Memory B cell (primary cell): Measurements from ENCODE around the gene SIRT7.
A peak's percentile ranks its signal among the peaks of the same experiment; 100 is the strongest.
"Not testable (repeated sequence)": the region's sequence is repeated elsewhere in the genome, so short reads cannot be mapped to it uniquely, and the experiment has no call there.

Experiments used
- ATAC-seq: fragments of 150-1000 bp; cut with Tn5 transposase; 2 replicates; pipeline ENCODE4 v1.10.0; 2021; ENCODE audit warnings: low read depth, mild to moderate bottlenecking, moderate library complexity
- DNase-seq, 2 donors: peaks; one replicate each; pipeline ENCODE4 v3.0.0; 2022; ENCODE audit warnings: low spot score in 2 of 2
- H3K27ac Mint-ChIP-seq: one replicate; pipeline ENCODE4 v1.8.0; 2022; ENCODE audit warnings: mild to moderate bottlenecking, moderate library complexity, mixed read lengths
- H3K27me3 Mint-ChIP-seq: one replicate; pipeline ENCODE4 v1.8.0; 2022; ENCODE audit warnings: mixed read lengths
- H3K36me3 Mint-ChIP-seq: one replicate; pipeline ENCODE4 v1.8.0; 2022; ENCODE audit warnings: mild to moderate bottlenecking, mixed read lengths
- H3K4me1 Mint-ChIP-seq: one replicate; pipeline ENCODE4 v1.8.0; 2022; ENCODE audit warnings: mixed read lengths
- H3K4me3 Mint-ChIP-seq: one replicate; pipeline ENCODE4 v1.8.0; 2022; ENCODE audit warnings: mild to moderate bottlenecking, moderate library complexity, mixed read lengths
- H3K9me3 Mint-ChIP-seq: one replicate; pipeline ENCODE4 v1.8.0; 2022; ENCODE audit warnings: mixed read lengths

Gene SIRT7

GRCh38 chr17:81957691-81958432 lies 39.9 kb upstream of the SIRT7 start:
- Mint-ChIP-seq H3K4me1 (no peaks in the 10 kb centered on the region), H3K27me3 (peaks cover 19% of the 10 kb centered on the region), H3K4me3 (peak overlapping the region; percentile 21), H3K36me3 (no peaks in the 10 kb centered on the region), H3K27ac (peak overlapping the region; percentile 14), H3K9me3 (no peaks in the 10 kb centered on the region)
- ATAC-seq = no peak
- DNase-seq = no peak

GRCh38 chr17:81956607-81957589 lies 38.9 kb upstream of the SIRT7 start:
- Mint-ChIP-seq H3K27ac (no peak overlapping the region), H3K4me1 (no peaks in the 10 kb centered on the region), H3K36me3 (no peaks in the 10 kb centered on the region), H3K27me3 (peaks cover 16% of the 10 kb centered on the region), H3K4me3 (no peak overlapping the region), H3K9me3 (no peaks in the 10 kb centered on the region)
- ATAC-seq (no peak), DNase-seq (no peak)

GRCh38 chr17:81955756-81956544 lies 38.0 kb upstream of the SIRT7 start:
- Mint-ChIP-seq H3K27me3 (peaks cover 16% of the 10 kb centered on the region), H3K4me1 (no peaks in the 10 kb centered on the region), H3K27ac (no peak overlapping the region), H3K4me3 (no peak overlapping the region), H3K9me3 (no peaks in the 10 kb centered on the region), H3K36me3 (no peaks in the 10 kb centered on the region)
- DNase-seq (no peak), ATAC-seq (no peak)

- Mint-ChIP-seq H3K4me1 (no peaks in the 10 kb centered on the region), H3K4me3 (no peak overlapping the region), H3K27ac (no peak overlapping the region), H3K36me3 (no peaks in the 10 kb centered on the region), H3K27me3 (peaks cover 16% of the 10 kb centered on the region), H3K9me3 (no peaks in the 10 kb centered on the region)
- ATAC-seq = no peak
- DNase-seq = no peak
These were observed 37.2 kb upstream of the SIRT7 start for GRCh38 chr17:81955058-81955681.

GRCh38 chr17:81954131-81955057 lies 36.4 kb upstream of the SIRT7 start:
- peaks cover 16% of the 10 kb centered on the region for H3K27me3 Mint-ChIP-seq
- H3K4me3 Mint-ChIP-seq = no peak overlapping the region
- H3K9me3 Mint-ChIP-seq = no peaks in the 10 kb centered on the region
- no peaks in the 10 kb centered on the region for H3K4me1 Mint-ChIP-seq
- H3K27ac Mint-ChIP-seq = no peak overlapping the region
- DNase-seq = no peak
- no peak for ATAC-seq
- H3K36me3 Mint-ChIP-seq = no peaks in the 10 kb centered on the region

GRCh38 chr17:81953443-81953842 lies 35.5 kb upstream of the SIRT7 start:
- not testable (repeated sequence) for ATAC-seq

GRCh38 chr17:81952792-81953228 lies 34.8 kb upstream of the SIRT7 start:
- DNase-seq = no peak
- Mint-ChIP-seq H3K4me3 (no peak overlapping the region), H3K9me3 (no peaks in the 10 kb centered on the region), H3K27ac (no peak overlapping the region), H3K36me3 (no peaks in the 10 kb centered on the region), H3K27me3 (peaks cover 12% of the 10 kb centered on the region), H3K4me1 (no peaks in the 10 kb centered on the region)
- ATAC-seq = no peak

More at GRCh38 chr17:81953443-81953842, 35.5 kb upstream of the SIRT7 start:
- H3K4me3 Mint-ChIP-seq, H3K4me1 Mint-ChIP-seq, H3K9me3 Mint-ChIP-seq, H3K27ac Mint-ChIP-seq, H3K36me3 Mint-ChIP-seq, DNase-seq: not testable (repeated sequence)
- peaks cover 14% of the 10 kb centered on the region for H3K27me3 Mint-ChIP-seq

- no peaks in the 10 kb centered on the region for H3K36me3 Mint-ChIP-seq
- no peak overlapping the region for H3K4me3 Mint-ChIP-seq
- H3K4me1 Mint-ChIP-seq = no peaks in the 10 kb centered on the region
- no peaks in the 10 kb centered on the region for H3K9me3 Mint-ChIP-seq
- DNase-seq = no peak
- H3K27me3 Mint-ChIP-seq = peaks cover 8% of the 10 kb centered on the region
- no peak overlapping the region for H3K27ac Mint-ChIP-seq
- no peak for ATAC-seq
These were observed 34.1 kb upstream of the SIRT7 start for GRCh38 chr17:81951785-81952684.

- no peak for DNase-seq
- Mint-ChIP-seq H3K27ac (no peak overlapping the region), H3K9me3 (no peaks in the 10 kb centered on the region), H3K4me1 (no peaks in the 10 kb centered on the region), H3K4me3 (no peak overlapping the region), H3K27me3 (peaks cover 6% of the 10 kb centered on the region), H3K36me3 (no peaks in the 10 kb centered on the region)
- ATAC-seq = no peak
These were observed 32.5 kb upstream of the SIRT7 start for GRCh38 chr17:81950501-81950900.

- Mint-ChIP-seq H3K27ac (no peak overlapping the region), H3K27me3 (peaks cover 7% of the 10 kb centered on the region), H3K9me3 (no peaks in the 10 kb centered on the region), H3K4me3 (no peak overlapping the region), H3K36me3 (no peaks in the 10 kb centered on the region), H3K4me1 (no peaks in the 10 kb centered on the region)
- ATAC-seq (no peak), DNase-seq (no peak)
These were observed 30.8 kb upstream of the SIRT7 start for GRCh38 chr17:81948635-81949378.

GRCh38 chr17:81947189-81947588 lies 29.2 kb upstream of the SIRT7 start, which contains the start of gene MYADML2:
Gene MYADML2, minus strand, starts transcription at chr17:81947233. Its CDS starts 5,492 bp downstream, at chr17:81941741.
- Mint-ChIP-seq H3K27me3 (peaks cover 7% of the 10 kb centered on the region), H3K4me1 (no peaks in the 10 kb centered on the region), H3K27ac (no peak within 1 kb of the TSS), H3K4me3 (no peak within 1 kb of the TSS), H3K36me3 (no peaks in the 10 kb centered on the region), H3K9me3 (no peaks in the 10 kb centered on the region)
- DNase-seq (no peak), ATAC-seq (no peak)
